SIG-M5 treated with dmso at 0.1 percent for 504 hours (cell line): Measurements from ENCODE around the gene A4GNT.
"Not testable (repeated sequence)": the region's sequence is repeated elsewhere in the genome, so short reads cannot be mapped to it uniquely, and the experiment has no call there.

Experiments
- DNase-seq: peaks from one replicate; lab custom pipeline; 2025; ENCODE audit not compliant: unreplicated experiment; lab: John Stamatoyannopoulos, UW

A4GNT gene

DNA sequence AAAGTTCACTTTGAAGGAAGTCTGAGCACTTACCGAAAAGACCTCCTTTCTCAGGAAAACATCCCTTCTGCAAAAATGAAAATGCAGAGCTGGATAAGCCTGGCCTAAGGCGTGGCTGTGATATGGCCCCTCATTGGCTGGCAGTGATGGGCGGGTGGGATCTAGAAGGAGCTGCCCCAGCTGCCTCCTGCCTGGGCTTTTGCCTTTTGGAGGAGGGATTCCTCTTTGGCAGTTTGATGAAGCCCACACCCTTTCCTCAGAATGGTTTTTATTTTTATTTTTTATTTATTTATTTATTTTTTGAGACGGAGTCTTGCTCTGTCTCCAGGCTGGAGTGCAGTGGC, 12.8 kb downstream of the A4GNT start:
- no peak for DNase-seq

DNA sequence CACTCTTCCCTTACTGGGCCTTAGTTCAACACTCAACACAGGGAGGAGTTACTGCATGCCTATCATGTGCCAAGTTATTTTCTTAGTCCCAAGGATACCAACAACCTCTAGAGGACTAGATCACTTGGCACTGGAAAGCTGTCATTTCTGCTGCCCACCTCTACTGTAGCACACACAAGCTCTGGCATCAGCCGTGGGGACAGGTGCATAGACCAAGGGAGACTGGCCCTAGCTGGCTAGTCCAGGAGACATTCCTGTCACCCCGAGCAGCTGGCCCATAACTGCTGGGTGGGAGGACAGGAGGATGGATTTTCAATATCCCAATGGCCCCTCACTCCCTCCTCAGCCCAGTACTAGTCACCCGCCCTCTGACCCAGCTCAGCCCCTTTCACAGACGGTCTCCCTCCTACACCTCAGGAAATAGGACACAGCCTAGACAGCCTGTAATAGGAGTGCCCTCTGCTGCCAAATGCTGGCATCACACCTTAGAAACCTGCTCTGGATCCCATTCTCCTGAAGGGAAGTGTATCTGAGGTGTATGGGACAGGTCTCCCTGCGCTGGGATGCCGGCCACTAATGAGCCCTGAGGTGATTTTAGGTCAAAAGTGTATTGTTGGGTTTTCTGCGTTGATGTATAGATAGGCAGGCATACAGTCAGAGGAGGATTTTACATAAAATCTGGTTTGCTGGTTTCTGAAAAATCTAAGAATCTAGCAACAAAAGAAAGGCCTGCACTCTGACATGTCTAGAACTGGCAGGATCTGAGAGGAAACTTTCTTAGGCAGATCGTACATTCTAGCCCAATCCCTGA, 13.4 kb downstream of the A4GNT start:
- DNase-seq = peak; percentile 70

DNA sequence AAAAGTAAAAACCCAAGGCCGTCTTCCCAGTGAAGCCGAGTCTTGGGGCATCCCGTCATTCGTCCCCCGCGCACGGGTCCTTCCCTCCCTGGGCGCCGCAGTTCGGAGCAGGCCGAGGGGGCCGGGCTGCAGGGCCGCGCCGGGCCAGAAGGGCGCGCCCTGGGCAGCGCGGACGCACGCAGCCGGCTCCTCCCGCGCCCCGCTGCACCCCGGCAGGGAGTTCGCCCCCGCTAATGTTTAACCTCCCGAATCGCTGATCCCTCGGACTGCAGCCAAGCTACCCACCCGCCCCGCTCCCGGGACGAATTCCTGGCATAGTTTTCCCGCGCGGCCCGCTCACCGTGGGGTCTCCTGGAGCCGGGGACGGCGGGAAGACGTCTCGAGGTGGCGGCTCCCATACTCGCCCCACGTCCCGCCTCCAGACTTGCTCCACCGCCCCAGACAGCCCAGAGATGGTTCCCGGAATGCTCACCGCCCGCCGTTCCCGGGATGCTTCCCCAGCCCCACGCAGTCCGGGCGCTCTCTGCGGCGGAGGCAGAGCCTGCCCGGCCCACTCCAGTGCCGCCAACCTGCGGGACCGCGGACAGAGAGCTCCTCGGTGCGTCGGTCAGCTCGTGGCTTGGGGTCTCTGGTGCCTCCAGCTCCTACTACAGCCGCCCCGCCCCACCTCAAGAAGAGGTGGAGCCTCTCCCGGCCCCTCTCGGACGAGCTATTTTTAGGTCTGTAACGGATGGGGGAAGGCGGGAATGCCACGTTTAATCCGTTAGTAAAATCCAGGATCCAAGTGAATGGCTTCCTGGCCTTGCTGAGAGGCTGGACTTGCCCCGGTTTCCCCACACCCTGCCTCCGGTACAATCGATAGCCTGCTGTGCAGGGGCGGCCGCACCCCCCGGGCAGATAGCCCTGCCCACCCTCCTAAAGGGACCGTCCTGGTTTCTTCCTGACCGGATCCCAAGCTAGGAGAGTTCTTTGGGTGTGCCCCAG, 16.9 kb downstream of the A4GNT start, which contains the start of gene DZIP1L:
DZIP1L (minus strand) TSS at position 621 of the 984 bp plus-strand sequence. CDS start 11,637 bp downstream, outside the sequence.
- DNase-seq = peak; percentile 26

DNA sequence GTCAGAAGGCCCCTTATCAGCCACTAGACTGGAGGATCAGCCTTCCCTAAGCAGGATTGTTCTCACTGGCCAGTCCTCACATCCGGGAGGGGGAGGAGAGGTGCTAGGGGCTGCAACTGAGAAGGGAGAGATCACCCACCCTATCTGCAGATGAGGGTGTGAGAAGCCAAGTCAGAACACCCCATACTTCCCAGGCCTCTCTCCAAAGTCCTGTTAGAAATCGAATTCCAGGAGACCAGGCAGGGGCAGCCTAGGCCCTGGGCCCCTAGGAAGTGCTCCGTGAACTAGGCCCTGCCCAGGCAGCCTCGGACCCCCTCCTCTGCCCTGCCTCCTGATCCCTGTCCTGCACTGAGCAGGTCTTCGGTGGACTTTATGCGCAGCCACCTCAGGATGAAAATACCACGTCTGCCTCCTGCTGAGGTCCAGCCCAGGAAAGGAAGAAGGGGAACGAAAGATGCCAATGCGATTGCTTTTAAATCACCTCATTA, 17.7 kb downstream of the A4GNT start:
- no peak for DNase-seq

DNA sequence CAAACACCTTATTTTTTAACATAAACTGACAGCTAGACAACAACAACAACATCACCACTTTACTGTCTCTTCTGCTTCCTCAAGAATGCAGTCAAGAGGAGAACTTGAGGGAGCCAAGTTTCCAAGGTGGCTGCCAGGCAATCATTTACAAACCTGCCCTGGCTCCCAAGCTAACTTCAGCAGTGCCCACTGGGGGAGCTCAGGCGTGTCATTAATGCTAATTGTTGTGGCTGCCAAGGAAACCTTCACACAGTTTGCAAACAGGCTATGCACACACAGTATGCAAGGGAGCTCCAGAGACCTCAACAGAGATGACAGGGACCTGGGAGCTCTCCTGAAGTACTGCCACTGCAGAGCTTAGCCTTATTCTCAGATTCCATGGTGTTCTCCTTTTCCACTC, 18.9 kb downstream of the A4GNT start:
- DNase-seq = no peak

DNA sequence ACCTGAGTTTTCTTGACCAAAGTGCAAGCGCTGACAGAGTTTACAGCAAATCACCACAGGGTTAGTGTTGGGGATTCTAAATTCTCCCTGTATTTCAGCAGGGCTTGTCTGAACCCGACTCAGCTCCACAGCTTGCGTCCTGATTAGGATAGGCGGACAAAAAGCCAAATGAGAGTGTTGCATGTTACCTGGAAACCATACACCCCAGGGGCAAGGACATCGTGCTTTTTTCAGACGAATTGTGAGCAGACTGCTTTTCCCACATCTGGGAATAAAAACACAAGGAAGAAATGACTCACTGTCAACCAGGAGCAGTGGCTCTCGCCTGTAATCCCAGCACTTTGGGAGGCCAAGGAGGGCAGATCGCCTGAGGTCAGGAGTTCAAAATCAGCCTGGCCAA, 19.8 kb downstream of the A4GNT start:
- no peak for DNase-seq

DNA sequence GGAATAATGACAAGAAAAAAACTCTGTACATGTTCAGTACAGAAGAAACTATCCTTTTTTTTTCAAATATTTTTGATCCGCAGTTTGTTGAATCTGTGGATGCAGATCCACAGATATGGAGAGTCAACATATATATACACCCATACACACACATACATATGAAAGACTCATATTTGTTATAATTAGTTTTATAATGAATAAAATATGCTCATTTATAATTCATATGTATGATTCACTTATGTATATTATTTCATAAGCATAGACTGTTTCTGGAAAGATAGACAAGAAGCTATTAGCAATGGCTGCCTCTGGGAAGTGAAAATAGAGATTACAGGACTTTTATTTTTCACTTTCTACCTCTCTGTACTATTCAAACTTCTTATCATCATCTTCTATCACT, 26.6 kb downstream of the A4GNT start:
- no peak for DNase-seq

DNA sequence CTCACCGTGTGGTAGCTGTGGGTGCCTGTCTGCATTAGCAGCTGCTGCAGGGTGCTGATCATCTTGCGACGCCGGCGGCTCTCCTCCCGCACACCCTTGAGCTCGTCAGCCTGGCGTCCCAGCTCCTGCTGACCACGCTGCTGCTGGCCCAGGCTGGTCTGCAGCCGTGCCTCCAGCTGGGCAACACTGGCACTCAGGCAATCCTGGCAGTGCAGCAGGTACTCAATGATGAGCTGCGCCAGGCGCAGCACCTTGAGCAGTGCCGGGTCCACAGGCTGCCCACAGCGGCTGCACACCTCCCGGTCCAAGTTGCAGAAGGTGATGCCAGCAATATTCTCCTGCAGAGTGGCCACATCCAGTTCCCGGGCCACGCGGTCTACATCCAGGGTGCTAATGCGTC, 28.7 kb downstream of the A4GNT start:
- no peak for DNase-seq

DNA sequence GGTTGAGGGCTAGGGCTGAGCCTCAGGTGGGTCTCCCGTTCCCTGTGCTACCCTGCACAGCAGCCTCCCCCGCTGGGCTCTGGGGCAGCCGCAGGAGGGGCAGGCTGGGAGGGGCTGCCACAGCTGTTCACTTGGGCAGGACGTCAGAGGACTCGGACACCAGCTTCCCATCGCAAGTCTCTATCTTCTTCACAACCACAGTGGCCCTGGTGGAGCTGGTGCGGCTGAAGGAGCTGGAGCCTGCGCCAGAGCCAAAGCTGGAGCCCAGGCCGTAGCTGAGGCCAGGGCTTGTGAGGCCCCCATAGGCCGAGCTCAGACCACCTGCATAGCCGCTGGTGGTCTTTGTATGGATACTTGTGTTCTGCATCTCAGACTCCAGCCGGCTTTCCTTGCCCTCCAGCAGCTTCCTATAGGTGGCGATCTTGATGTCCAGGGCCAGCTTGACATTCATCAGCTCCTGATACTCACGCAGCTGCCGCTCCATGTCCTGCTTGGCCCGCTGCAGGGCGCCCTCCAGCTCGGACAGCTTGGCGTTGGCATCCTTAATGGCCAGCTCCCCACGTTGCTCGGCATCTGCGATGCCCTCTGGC, 30.7 kb downstream of the A4GNT start:
- not testable (repeated sequence) for DNase-seq

DNA sequence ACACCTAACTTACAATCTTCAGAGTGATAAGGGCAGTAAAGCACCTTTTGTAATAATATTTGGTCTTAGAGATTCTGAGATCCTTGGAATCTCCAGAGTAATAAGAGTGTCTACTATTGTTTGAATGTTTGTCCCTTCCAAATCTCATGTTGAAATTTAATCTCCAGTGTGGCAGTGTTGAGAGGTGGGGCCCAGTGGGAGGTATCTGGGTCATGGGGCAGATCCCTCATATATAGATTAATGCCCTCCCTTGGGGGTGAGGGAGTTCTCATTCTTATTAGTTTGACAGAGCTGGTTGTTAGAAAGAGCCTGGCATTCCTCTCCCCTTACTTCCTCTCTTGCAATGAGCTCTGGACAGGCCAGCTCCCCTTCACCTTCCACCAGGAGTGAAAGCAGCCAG, 32.8 kb downstream of the A4GNT start:
- no peak for DNase-seq

DNA sequence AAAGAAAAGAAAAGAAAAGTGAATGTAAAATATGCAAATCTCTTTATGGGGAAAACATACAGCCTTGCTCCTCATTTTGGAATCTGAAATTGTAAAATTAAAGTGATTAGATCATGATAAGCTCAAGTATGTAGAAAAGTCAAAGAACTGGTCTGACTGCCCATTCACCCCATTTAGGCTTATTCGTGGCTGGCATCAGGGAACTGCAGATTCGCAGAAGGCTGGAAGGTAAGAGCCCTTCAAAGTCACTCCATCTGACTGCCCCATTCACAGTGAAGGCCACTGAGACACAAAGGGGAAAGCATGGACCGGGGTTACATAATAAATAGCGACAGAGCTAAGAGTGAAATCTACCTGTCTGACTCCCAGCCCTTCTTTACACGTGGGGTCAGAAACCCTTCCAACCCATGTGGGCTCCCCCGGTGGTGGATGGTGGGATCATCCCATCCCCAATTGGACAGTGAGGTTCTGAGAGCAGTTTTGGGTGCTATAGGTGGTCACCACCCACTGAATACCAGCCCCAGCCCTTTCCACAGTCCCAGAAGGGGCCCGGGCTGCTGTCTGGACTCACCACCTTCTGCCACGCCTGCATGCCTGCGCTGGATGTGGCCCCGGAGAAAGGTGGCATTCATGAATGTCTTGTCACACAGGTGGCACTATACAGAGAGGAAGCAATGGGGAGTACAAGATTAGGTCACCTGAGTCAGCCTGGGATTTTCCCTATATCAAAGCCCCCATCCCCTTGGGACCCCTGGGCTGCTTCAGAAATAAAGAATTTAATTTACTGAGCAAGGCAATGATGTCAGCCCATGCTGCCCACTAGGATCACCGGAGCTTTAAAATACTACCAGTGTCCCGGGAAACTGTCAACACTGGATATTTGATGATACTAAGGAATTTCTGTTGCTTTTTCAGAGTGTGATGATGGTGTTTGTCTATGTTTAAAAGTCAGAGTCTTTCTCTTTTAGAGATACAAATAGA, 34.7 kb downstream of the A4GNT start:
- DNase-seq = peak; percentile 20

DNA sequence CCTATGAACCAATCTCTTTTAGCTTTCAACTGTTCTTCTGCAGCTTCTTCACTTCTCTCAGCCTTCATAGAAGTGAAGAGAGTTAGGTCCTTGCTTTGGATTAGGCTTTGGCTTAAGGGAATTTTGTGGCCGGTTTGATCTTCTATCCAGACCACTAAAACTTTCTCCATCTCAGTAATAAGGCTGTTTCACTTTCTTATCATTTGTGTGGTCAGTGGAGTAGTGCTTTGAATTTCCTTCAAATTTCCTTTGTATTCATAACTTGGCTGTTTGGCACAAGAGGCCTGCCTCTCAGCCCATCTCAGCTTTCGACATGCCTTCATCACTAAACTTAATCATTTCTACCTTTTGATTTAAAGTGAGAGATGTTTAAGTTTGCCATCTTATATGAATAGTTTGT, 38.5 kb downstream of the A4GNT start:
- DNase-seq = no peak

DNA sequence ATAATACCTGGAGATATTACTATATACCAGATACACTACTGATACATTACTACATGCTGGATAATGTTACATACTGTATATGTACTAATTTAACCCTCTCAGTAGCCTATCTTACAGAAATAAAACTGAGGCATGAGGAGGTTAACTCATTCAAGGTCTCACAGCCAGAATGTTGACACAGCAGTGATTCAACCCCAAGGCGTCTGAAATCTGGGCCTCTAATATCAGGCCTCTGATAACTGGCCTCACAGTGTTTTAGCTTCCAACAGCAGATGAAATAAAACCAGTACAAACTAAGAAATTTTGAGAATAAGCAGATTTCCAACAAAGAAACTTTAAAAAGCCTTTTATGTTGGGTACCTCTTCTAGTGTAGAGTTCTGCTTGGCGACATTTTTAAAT, 40.2 kb downstream of the A4GNT start:
- no peak for DNase-seq

DNA sequence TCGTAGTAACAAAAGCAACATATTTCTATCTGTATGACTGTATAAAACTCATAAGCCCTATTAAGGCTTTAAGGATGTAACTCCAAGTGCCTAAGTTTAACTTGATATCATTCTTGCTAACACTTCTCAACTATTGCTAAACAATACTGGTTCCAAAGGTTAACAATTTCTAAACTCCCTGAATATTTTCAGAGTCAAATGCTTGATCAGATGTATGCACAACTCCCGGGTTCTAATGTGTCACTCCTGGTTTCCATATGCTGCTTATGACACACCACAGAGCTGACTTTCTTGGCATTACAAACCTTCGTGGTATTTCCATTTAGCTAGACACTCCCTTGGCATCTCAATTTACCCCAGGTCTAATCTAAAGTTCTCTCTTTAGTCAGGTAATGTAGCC, 43.1 kb downstream of the A4GNT start:
- DNase-seq = no peak

DNA sequence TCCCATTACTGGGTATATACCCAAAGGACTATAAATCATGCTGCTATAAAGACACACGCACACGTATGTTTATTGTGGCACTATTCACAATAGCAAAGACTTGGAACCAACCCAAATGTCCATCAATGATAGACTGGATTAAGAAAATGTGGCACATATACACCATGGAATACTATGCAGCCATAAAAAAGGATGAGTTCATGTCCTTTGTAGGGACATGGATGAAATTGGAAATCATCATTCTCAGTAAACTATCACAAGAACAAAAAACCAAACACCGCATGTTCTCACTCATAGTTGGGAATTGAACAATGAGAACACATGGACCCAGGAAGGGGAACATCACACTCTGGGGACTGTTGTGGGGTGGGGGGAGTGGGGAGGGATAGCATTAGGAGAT, 46.4 kb downstream of the A4GNT start:
- DNase-seq = not testable (repeated sequence)

DNA sequence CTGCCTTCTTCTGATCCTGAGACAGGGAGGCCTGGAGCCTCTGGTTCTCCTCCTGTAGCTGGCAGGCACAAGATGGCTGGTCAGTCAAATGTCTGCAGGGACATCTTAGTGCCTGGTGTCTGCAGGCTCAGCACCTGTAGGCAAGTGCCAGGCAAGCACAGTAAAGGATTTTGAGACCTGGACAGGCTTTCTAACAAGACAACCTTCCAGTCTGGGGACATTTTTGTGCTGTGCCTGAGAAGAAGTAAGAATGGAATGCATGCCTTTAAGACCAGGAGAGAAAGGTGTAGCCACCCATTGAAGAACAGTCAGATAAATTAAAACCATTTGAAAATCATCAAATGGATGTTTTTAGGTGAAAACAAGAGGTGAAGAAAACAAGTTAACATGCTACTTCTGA, 48.0 kb downstream of the A4GNT start:
- no peak for DNase-seq

DNA sequence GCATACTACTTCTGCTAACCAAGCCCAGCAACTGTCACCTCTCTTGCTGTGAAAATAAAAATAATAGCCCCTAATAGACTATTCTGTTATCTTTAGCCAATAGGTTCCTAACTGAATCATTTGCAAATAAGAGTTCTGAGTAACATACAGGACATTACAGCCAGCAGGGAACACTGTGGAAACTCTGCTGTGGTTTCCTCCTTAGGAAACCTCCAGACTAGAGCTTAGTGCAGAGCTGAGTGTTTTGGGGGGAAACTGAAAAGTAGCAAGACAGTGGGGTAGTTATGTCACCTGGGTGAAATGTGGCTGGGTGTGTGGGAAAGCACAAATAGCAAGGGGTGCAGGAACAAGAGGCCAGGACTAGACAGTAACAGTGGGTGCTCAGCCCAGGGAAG, 49.2 kb downstream of the A4GNT start:
- peak; percentile 54 for DNase-seq

DNA sequence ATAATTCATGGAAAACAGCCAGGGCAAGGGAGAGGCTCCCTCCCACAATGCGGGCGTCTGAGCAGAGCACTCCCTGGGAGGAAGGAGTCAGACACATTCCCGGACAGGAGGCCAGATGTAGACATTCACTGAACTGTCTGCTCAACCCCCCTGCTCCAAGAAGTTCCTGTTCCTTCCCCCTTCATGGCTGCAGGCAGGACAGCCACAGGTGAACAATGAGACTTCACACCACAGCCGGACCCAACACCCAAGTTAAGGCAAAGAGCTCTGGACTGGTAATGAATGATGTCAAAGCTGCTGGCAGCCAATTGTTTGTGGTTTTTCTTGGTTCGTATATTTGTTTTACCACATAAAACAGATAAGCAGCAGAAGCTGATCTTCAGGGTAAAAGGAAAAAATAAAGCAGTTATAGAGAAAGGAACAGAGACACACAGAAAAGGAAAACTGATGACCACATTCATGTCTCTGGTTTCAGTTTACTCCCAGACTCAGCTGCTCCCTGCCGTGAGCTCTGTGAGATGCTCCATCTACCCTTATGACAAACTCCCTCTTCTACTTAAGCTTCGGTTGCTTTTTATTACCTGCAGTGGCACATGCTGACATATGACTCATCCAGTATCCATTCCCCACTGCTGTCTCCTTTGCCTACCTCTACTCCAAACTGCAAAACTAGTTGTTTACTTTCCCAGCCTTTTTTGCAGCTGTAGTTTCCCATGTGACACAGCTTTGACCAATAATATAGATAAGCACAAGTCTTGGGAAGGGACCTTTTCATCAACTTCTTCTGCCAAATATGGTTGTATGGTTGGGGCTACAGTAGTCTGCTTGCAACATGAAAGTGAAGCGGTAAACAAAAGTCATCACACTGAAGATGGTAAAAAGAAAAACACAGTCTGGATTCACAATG, 49.9 kb downstream of the A4GNT start:
- DNase-seq = peak; percentile 83

DNA sequence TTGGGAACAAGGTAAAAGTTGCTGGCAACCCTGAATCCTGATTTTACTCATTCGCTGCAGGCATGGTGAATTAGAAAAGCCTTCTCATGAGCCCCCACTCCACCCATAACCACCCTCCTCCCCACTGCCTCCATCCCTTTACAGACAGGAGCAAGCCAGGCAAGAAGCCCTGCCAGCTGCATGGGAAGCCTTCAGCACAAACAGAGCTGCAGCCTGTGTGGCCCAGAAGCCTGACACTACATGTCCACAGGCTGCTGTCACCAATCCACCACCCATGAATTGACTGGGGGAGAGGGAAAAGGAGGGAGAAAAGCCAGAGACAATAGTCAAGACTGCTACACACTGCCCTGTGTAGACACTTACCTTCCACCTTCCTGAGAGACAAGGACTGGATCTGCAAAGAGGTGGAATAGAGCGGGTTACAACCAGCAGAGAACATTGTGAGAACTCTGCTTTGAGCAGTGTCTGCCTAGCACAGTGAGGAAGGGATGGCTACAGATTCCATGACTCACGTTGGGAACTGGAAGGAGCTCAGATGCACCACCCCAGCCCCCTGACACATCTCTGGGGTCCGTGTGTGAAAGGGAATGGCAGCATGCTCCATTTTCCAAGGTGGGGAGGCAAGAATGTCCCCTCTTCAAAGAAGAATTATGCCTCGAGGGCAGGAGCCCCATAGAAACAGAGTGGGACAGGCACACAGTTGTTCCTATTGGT, 50.7 kb downstream of the A4GNT start:
- DNase-seq = no peak
